NCI-H524 (cell line): ENCODE measurements around the gene OSBPL3.

Experiments
- DNase-seq, 2 experiments: peaks; one replicate each; lab custom pipeline; 2025; lab: John Stamatoyannopoulos, UW

OSBPL3 gene

DNA sequence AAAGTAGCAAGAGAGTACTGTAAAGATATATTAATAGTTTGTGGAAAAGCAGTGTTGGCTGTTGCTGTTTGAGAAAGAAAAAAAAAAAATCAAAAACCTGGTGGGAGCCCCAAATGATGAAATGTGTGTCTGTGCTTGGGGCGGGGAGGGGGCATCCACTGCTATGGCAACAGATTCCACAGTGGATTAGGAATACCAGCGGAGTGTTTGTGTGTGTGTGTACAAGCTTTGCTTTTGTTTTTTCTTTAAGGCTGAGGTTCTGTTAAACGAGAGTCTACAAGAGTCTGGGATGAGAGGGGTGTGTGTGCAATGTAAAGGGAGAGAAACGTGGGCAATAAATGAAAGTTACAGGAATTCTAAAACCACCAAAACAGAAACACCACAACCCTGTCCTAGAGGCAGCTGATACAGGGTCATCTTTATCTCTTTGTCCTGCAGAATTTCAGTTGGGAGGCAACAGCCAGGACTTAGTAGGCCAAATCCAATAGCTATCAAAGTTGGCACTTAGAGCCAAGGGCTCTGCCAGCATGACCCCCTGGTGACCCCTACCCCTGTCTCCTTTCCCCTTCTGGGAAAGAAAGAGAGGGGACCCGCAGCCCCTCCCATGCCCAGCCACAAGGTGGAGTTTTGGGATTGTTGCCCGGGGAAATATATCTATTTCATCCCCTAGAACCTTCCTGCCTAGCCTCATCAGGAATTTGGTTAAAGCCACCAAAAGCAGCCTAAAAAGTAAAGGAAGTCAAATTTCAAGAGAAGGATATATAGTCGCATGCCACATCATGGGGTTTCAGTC is 85.4 kb downstream of the OSBPL3 start:
- DNase-seq, result no peak

GRCh38 chr7:24891311-24891735 is 88.7 kb downstream of the OSBPL3 start:
- no peak for DNase-seq

- no peak for DNase-seq
Observed at GRCh38 chr7:24889611-24890010, 90.4 kb downstream of the OSBPL3 start.

GRCh38 chr7:24888653-24889052 is 91.3 kb downstream of the OSBPL3 start:
- DNase-seq, result no peak

DNA sequence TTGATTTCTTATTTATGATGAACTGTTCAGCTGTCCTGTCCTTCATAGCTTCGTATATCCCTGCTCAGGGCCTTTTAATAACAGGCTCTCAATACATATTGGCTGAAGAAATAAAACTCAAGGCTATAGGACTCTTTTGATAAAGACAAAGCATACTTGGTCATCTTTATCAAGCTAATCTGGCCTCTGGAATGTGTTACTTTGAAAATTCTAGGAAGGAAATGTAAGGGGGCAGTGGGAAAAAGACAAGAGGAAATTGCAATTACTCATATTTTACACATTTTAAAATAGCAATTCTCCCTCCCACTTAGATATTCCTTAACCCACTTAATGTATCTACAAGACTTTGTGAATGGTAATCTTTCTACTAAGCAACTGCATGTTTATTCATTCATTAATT is 94.3 kb downstream of the OSBPL3 start:
- no peak for DNase-seq

DNA sequence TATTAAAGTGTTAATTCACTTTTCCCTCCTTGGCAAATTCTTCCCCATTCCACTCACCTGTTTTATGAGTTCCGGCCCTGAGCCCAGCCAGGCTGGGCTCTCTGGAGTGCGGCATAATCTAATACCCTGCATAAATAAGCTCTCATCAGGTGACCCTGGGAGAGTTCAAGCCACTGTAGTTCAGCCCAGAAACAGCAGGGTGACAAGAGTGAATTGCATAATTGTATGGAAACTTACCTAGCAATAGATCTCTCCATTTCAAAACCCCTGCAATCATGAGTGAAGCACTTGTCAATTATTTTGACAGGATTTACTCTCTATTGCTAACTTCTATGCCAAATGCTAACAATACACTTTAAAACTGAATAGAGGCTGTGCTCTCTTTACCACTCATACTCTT is 94.7 kb downstream of the OSBPL3 start:
- DNase-seq, result peak in 1 of 2 experiments; percentile 27

GRCh38 chr7:24884401-24884800 is 95.6 kb downstream of the OSBPL3 start:
- peak; percentile 23 to 75 for DNase-seq

GRCh38 chr7:24883622-24884013 is 96.4 kb downstream of the OSBPL3 start:
- DNase-seq, result no peak

DNA sequence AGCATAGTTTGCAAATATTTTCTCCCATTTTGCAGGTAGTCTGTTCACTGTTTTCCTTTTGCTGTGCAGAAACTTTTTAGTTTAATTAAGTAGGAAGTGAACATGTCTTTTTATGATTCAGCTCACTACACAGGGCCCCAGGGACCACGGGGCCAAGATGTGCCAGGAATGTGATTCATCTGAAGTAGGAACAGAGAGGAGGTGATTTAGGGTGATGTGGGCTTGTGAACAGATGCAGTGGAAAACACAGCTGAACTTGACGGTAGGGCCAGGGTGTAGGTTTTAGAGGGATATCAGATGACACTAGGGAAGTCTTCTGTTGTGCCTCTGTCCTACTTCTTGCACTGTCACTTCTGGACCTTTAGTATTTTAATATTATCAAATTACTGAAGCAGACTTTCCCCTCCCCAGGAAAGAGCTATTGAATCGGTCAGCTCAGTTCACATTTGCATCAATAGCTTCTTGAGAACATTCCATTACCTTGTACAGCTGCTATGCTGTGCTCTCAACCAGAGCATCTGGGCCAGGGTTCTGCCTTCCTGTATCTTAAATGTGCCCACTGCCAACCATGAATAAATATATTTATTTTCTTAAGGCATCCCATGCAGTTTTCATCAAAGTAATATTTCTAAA is 96.9 kb downstream of the OSBPL3 start:
- DNase-seq, result peak in 1 of 2 experiments; percentile 46

DNA sequence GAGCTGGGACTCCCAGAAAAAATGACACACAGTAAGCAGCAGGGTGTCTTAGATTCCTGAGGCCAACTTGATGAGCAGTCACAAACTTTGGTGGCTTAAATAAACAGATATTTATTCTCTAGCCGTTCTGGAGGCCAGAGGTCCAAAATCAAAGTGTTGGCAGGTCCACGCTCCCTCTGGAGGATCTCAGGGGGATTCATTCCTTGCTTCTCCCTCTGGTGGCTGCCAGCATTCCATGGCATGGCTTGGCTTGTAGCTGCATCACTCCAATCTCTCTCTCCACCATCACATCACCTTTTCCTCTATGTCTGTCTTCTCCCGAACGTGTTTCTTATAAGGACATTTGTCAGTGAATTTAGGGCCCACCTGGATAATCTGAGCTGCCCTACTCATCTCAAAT is 98.4 kb downstream of the OSBPL3 start:
- DNase-seq, result no peak

GRCh38 chr7:24880886-24881285 is 99.1 kb downstream of the OSBPL3 start:
- DNase-seq, result no peak

DNA sequence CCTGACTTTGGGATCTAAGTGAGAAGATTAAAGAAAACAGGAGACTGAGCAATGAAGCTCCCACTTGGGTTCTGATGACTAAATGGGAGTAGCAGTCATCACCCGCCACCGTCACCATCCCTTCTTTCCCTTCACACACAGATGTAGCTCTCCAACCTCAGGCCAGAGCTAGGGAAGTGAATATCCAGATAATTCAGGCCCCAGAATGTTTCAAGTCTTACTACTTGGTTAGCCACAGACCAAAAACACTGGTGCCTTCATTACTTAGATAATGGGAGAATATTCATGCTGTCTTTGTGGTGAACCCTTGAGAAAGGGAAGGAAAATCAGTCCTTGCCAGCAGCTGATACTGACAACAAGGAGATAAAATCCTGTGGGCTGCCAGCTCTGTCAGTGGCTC is 100.7 kb downstream of the OSBPL3 start:
- DNase-seq, result no peak

DNA sequence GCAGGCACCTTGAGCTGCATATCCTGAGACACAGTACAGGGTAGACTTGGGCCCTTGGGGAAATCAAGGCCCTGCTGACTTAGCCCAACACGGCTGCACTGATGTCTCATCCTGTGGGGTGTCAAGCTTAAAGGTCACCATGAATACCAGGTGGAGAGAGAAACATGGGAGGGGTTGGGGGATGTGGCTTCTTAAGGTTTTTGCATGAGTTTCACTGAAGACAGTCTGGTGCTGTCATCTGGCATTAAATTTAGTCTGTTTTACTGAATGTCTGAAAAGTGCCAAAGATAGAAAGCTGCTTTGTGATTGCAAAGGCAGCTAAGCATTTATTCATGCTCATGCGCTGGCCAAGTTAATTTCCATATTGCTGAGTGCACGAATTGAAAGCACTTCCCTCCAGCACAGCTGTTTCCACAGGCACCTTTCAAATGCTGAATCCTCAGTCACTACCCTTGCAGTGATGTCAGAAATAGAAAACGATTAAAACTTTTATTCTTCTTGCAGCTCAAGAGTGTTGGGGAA is 102.1 kb downstream of the OSBPL3 start:
- no peak for DNase-seq

DNA sequence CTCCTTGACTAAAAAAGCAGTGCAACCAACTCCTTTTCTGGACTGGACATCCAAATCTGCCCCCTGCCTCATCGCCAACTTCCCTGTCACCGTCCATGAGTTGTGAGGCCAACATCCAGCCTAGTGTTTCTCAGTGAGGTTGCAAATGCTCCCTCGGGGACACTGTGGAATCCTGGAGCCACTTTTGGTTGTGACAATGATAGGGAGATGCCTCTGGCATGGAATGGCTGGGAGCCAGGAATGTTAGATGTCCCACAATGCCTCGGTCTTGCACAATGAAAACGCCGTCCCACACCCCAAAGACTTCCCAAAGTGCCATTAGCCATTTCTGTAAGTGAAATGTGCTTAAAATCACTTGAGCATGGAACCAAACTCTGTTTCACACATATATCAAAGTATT is 105.2 kb downstream of the OSBPL3 start:
- DNase-seq, result no peak

DNA sequence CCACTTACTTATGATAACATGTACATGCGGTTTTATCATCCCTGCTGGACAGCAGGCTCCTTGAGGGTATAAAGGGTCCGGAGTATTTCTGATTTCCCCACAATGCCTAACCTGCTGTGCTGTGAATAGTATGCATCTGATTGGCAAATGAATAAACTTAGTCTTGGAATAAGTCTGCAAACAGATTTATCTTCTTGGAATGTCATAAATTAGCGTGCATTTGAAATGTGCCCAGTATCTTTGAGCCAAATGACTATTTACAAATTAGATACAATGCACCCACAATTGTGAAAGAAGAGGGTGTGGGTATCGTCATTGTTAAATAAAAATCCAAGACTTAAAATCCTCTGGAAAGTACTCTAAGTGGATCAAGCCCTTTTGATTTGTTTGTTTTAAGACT is 106.0 kb downstream of the OSBPL3 start:
- DNase-seq, result no peak

DNA sequence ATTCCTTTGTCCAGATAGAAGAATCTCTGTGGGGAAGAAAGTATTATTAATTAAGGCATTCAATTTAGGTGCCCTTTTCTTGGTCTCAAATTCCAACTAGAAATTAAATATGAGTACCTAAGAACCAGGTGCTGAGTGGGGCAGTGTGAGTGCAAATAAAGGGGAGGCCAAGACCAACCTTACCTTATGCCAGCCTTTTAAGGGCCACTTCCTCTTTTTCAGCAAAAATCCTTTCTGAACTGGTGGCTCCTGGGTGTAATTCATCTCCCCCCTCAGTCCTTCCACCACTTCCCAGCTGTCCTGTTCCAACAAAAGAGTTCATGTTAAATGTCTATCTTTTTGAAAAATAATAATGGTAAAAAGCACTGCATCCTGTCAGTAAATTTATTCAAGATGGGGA is 108.2 kb downstream of the OSBPL3 start:
- no peak for DNase-seq

GRCh38 chr7:24870766-24871165 is 109.2 kb downstream of the OSBPL3 start:
- no peak for DNase-seq

GRCh38 chr7:24869572-24869971 is 110.4 kb downstream of the OSBPL3 start:
- DNase-seq, result no peak

GRCh38 chr7:24868741-24869140 is 111.2 kb downstream of the OSBPL3 start:
- DNase-seq, result no peak

- DNase-seq, result no peak
Observed at GRCh38 chr7:24866004-24866615, 113.9 kb downstream of the OSBPL3 start.

GRCh38 chr7:24864214-24864817 is 115.7 kb downstream of the OSBPL3 start:
- no peak for DNase-seq

GRCh38 chr7:24863626-24864025 is 116.4 kb downstream of the OSBPL3 start:
- no peak for DNase-seq

- DNase-seq, result no peak
Observed at GRCh38 chr7:24862461-24862860, 117.5 kb downstream of the OSBPL3 start.
